MM.1S (cell line): ENCODE data around the gene NOTUM.

Experiments used
- DNase-seq: peaks from one replicate; pipeline ENCODE4 v3.0.0-alpha.2; 2015
- H2AFZ ChIP-seq: fragments of 300-600 bp; sonication (generic); 2 replicates; pipeline ENCODE4 v1.6.0; 2016; ENCODE audit warnings: antibody characterized with exemption, low read length
- H3F3A ChIP-seq: fragments of 300-600 bp; sonication (generic); 2 replicates; pipeline ENCODE4 v1.6.1; 2016; ENCODE audit warnings: mild to moderate bottlenecking, antibody characterized with exemption, low read length, moderate library complexity, mixed read lengths; ENCODE audit not compliant: insufficient read depth
- H3K27ac ChIP-seq: fragments of 300-600 bp; sonication (generic); 2 replicates; pipeline ENCODE4 v1.5.1; 2016; ENCODE audit warnings: mild to moderate bottlenecking, low read length
- H3K27me3 ChIP-seq: fragments of 300-600 bp; sonication (generic); replicated peaks from 2 replicates; pipeline ENCODE4 v1.6.0; 2016; ENCODE audit warnings: low read length; ENCODE audit not compliant: insufficient read depth
- H3K36me3 ChIP-seq: fragments of 300-600 bp; sonication (generic); replicated peaks from 2 replicates; pipeline ENCODE4 v1.6.1; 2016; ENCODE audit warnings: mild to moderate bottlenecking, low read length, mixed read lengths; ENCODE audit not compliant: insufficient read depth
- H3K4me1 ChIP-seq: fragments of 300-600 bp; sonication (generic); 2 replicates; pipeline ENCODE4 v1.6.1; 2016; ENCODE audit warnings: low read length, mixed read lengths
- H3K4me2 ChIP-seq: fragments of 300-600 bp; sonication (generic); 2 replicates; pipeline ENCODE4 v1.6.0; 2016; ENCODE audit warnings: low read depth, low read length
- H3K4me3 ChIP-seq: fragments of 300-600 bp; sonication (generic); 2 replicates; pipeline ENCODE4 v1.5.1; 2016; ENCODE audit warnings: low read length, mixed read lengths
- H3K79me2 ChIP-seq: fragments of 300-600 bp; sonication (generic); 2 replicates; pipeline ENCODE4 v1.6.1; 2016; ENCODE audit warnings: mixed run types, low read length, mixed read lengths
- H3K9ac ChIP-seq: fragments of 300-600 bp; sonication (generic); 2 replicates; pipeline ENCODE4 v1.6.1; 2016; ENCODE audit warnings: low read length, mixed read lengths
- H3K9me2 ChIP-seq: fragments of 300-600 bp; sonication (generic); replicated peaks from 2 replicates; pipeline ENCODE4 v1.6.1; 2016; ENCODE audit warnings: mild to moderate bottlenecking, low read length, mixed read lengths; ENCODE audit not compliant: insufficient read depth
- H3K9me3 ChIP-seq: fragments of 300-600 bp; sonication (generic); replicated peaks from 2 replicates; pipeline ENCODE4 v1.6.1; 2016; ENCODE audit warnings: mild to moderate bottlenecking, low read length, mixed read lengths; ENCODE audit not compliant: insufficient read depth
- H4K20me1 ChIP-seq: fragments of 300-600 bp; sonication (generic); 2 replicates; pipeline ENCODE4 v1.6.1; 2016; ENCODE audit warnings: mild to moderate bottlenecking, low read length, moderate library complexity, mixed read lengths; ENCODE audit not compliant: insufficient read depth
- CTCF ChIP-seq: fragments of 300-600 bp; sonication (generic); IDR thresholded peaks from 2 replicates; pipeline ENCODE4 v1.5.1; 2016; ENCODE audit warnings: antibody characterized with exemption, low read length, mixed read lengths
- EZH2 ChIP-seq: fragments of 300-600 bp; sonication (generic); optimal IDR thresholded peaks from 2 replicates; pipeline ENCODE3; 2017; ENCODE audit warnings: low read depth, mild to moderate bottlenecking, antibody characterized with exemption, low read length, mixed read lengths
- EZH2phosphoT487 ChIP-seq: fragments of 300-600 bp; sonication (generic); IDR thresholded peaks from 2 replicates; pipeline ENCODE4 v1.6.1; 2018; ENCODE audit warnings: antibody characterized with exemption, low read length

Gene NOTUM

GRCh38 chr17:81964081-81964849 lies 3.3 kb upstream of the NOTUM start:
- Histone ChIP-seq H3K9ac (no peak overlapping the region), H3K9me2 (no peaks in the 10 kb centered on the region), H3K9me3 (no peaks in the 10 kb centered on the region), H3K4me1 (no peaks in the 10 kb centered on the region), H3K27ac (no peak overlapping the region), H3K79me2 (no peaks in the 10 kb centered on the region), H3K36me3 (no peaks in the 10 kb centered on the region), H3K4me3 (no peak overlapping the region), H4K20me1 (no peaks in the 10 kb centered on the region), H2AFZ (no peak overlapping the region), H3F3A (no peaks in the 10 kb centered on the region), H3K4me2 (no peak overlapping the region), H3K27me3 (peaks cover 66% of the 10 kb centered on the region)
- TF ChIP-seq EZH2phosphoT487 (no peak), EZH2 (no peak), CTCF (no peak)
- no peak for DNase-seq

GRCh38 chr17:81962499-81963441 lies 1.8 kb upstream of the NOTUM start:
- Histone ChIP-seq H2AFZ (no peak overlapping the region), H3K4me1 (no peaks in the 10 kb centered on the region), H3F3A (no peaks in the 10 kb centered on the region), H3K79me2 (no peaks in the 10 kb centered on the region), H3K27me3 (peaks cover 81% of the 10 kb centered on the region), H3K4me2 (no peak overlapping the region), H3K27ac (no peak overlapping the region), H3K36me3 (no peaks in the 10 kb centered on the region), H3K4me3 (no peak overlapping the region), H4K20me1 (no peaks in the 10 kb centered on the region), H3K9me3 (no peaks in the 10 kb centered on the region), H3K9me2 (no peaks in the 10 kb centered on the region), H3K9ac (no peak overlapping the region)
- no peak for DNase-seq
- TF ChIP-seq EZH2, result no peak
- no peak for TF ChIP-seq CTCF
- TF ChIP-seq EZH2phosphoT487, result no peak

- no peak overlapping the region for H3K27ac ChIP-seq
- H3K9me3 ChIP-seq, result no peaks in the 10 kb centered on the region
- H3K9me2 ChIP-seq, result no peaks in the 10 kb centered on the region
- H3K4me2 ChIP-seq, result no peak overlapping the region
- H3K36me3 ChIP-seq, result no peaks in the 10 kb centered on the region
- no peaks in the 10 kb centered on the region for H3K4me1 ChIP-seq
- H3F3A ChIP-seq, result no peaks in the 10 kb centered on the region
- no peak overlapping the region for H2AFZ ChIP-seq
- TF ChIP-seq EZH2phosphoT487 (no peak), EZH2 (no peak), CTCF (no peak)
- no peak overlapping the region for H3K4me3 ChIP-seq
- H3K9ac ChIP-seq, result no peak overlapping the region
- H4K20me1 ChIP-seq, result no peaks in the 10 kb centered on the region
- no peak for DNase-seq
- peaks cover 82% of the 10 kb centered on the region for H3K27me3 ChIP-seq
- no peaks in the 10 kb centered on the region for H3K79me2 ChIP-seq
These were observed 823 bp upstream of the NOTUM start for GRCh38 chr17:81961521-81962498.
